Cardiac fibroblast (primary cell): Measurements from ENCODE around the gene DENND5A.

Experiments
- DNase-seq, 2 donors: peaks; one replicate each; pipeline versions ENCODE4 v3.0.0 to v3.0.0-alpha.2; 2010; ENCODE audit warnings: low read depth in 2 of 2
- H3K4me3 ChIP-seq, 2 donors: replicated peaks in 1 of 2; 1 replicate in 1 of 2; 2 replicates in 1 of 2; pipeline ENCODE4 v1.5.1; 2011; ENCODE audit warnings: low read depth in 2 of 2, low read length in 2 of 2, mild to moderate bottlenecking in 2 of 2, moderate library complexity in 1 of 2
- CTCF ChIP-seq: IDR thresholded peaks from one replicate; pipeline ENCODE4 v1.5.1; 2011; ENCODE audit warnings: low read depth, mild to moderate bottlenecking, low read length, inconsistent platforms

The DENND5A gene

GRCh38 chr11:9133956-9134355 lies 131.2 kb downstream of the DENND5A start:
- H3K4me3 ChIP-seq: no peak overlapping the region
- no peak for DNase-seq
- TF ChIP-seq CTCF: no peak

GRCh38 chr11:9132203-9132878 lies 132.8 kb downstream of the DENND5A start:
- H3K4me3 ChIP-seq: no peak overlapping the region
- DNase-seq: no peak
- no peak for TF ChIP-seq CTCF

- DNase-seq: no peak
- H3K4me3 ChIP-seq: no peak overlapping the region
- no peak for TF ChIP-seq CTCF
Measured at GRCh38 chr11:9130297-9130696, 134.9 kb downstream of the DENND5A start.

GRCh38 chr11:9126636-9127035 lies 138.5 kb downstream of the DENND5A start:
- DNase-seq: no peak
- no peak for TF ChIP-seq CTCF
- no peak overlapping the region for H3K4me3 ChIP-seq

- no peak overlapping the region for H3K4me3 ChIP-seq
- no peak for DNase-seq
- TF ChIP-seq CTCF: no peak
Measured at GRCh38 chr11:9125185-9125886, 139.8 kb downstream of the DENND5A start.

- no peak for TF ChIP-seq CTCF
- H3K4me3 ChIP-seq: no peak overlapping the region
- DNase-seq: no peak
Measured at GRCh38 chr11:9123595-9124304, 141.4 kb downstream of the DENND5A start.
